Activated B cell treated with CpG ODN at 0.5 μM for 24 hours (primary cell): ENCODE results near the gene KCNJ6. TPM values are rescaled to one million over a fixed set of nuclear protein-coding genes. Genes with fewer than 3 reads are reported as not detected.

Experiments
- ATAC-seq: fragments of 200-7000 bp; cut with Tn5 transposase; one replicate; pipeline ENCODE4 v1.10.0; 2021; ENCODE audit warnings: low read depth, mild to moderate bottlenecking, moderate library complexity
- CTCF ChIA-PET: fragments of 350-600 bp; sonication (Branson Sonifier 250); formaldehyde crosslinking; loops from one replicate; lab custom pipeline; 2021; ENCODE audit warnings: antibody characterized with exemption; lab: Charles Lee
- POLR2A ChIA-PET: fragments of 350-600 bp; sonication (Branson Sonifier 250); formaldehyde crosslinking; loops from one replicate; lab custom pipeline; 2021; ENCODE audit warnings: antibody characterized with exemption; lab: Charles Lee
- DNase-seq: peaks from one replicate; pipeline ENCODE4 v3.0.0; 2022
- H3K27ac Mint-ChIP-seq: one replicate; pipeline ENCODE4 v1.8.0; 2020; ENCODE audit warnings: mixed read lengths
- H3K27me3 Mint-ChIP-seq: one replicate; pipeline ENCODE4 v1.8.0; 2021; ENCODE audit warnings: mixed read lengths
- H3K36me3 Mint-ChIP-seq: one replicate; pipeline ENCODE4 v1.8.0; 2021; ENCODE audit warnings: low read depth, mixed read lengths
- H3K4me1 Mint-ChIP-seq: one replicate; pipeline ENCODE4 v1.8.0; 2021; ENCODE audit warnings: mixed read lengths
- H3K4me3 Mint-ChIP-seq: one replicate; pipeline ENCODE4 v1.8.0; 2020; ENCODE audit warnings: mild to moderate bottlenecking, mixed read lengths
- H3K9me3 Mint-ChIP-seq: one replicate; pipeline ENCODE4 v1.8.0; 2020; ENCODE audit warnings: mixed read lengths
- intact Hi-C: fragments of 100-400 bp; cut with micrococcal nuclease; formaldehyde crosslinking; loops from one replicate; pipeline ENCODE4 v1.15.1; 2024
- total RNA-seq: library from RNA; stranded (reverse); gene quantifications from 2 replicates; pipeline ENCODE4 v1.2.3, GENCODE V29; 2022
- TF ChIP-seq, protein P1 (sequence below): fragments of 200-600 bp; IDR thresholded peaks from one replicate; pipeline ENCODE4 v1.8.0; 2022; ENCODE audit warnings: antibody characterized with exemption, mild to moderate bottlenecking

KCNJ6 gene
- total RNA-seq, 1 donor from 2014 or later = not detected

- Mint-ChIP-seq H3K27ac (no peak overlapping the region), H3K9me3 (no peaks in the 10 kb centered on the region), H3K27me3 (no peaks in the 10 kb centered on the region), H3K4me3 (peak overlapping the region; percentile 93), H3K36me3 (peaks cover 3% of the 10 kb centered on the region), H3K4me1 (peaks cover 25% of the 10 kb centered on the region)
- ChIA-PET CTCF (no interaction called here), POLR2A (interaction anchor here (1.3 to 2.0 kb wide), 3 partner anchors 25 to 1242 kb away, joined by 3 to 15 read pairs (median 7); partner anchors contain the start of genes DYRK1A and MORC3)
- TF ChIP-seq, protein P1, sequence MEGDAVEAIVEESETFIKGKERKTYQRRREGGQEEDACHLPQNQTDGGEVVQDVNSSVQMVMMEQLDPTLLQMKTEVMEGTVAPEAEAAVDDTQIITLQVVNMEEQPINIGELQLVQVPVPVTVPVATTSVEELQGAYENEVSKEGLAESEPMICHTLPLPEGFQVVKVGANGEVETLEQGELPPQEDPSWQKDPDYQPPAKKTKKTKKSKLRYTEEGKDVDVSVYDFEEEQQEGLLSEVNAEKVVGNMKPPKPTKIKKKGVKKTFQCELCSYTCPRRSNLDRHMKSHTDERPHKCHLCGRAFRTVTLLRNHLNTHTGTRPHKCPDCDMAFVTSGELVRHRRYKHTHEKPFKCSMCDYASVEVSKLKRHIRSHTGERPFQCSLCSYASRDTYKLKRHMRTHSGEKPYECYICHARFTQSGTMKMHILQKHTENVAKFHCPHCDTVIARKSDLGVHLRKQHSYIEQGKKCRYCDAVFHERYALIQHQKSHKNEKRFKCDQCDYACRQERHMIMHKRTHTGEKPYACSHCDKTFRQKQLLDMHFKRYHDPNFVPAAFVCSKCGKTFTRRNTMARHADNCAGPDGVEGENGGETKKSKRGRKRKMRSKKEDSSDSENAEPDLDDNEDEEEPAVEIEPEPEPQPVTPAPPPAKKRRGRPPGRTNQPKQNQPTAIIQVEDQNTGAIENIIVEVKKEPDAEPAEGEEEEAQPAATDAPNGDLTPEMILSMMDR = no peak
- DNase-seq (no peak), ATAC-seq (no peak)
- intact Hi-C loops = loop anchor here (2.0 to 5.0 kb wide), 4 partner anchors 50 to 1621 kb away; partner anchors contain the start of genes HLCS and PSMG1
Measured at GRCh38 chr21:37561941-37562919, 354.0 kb downstream of the KCNJ6 start.

GRCh38 chr21:37561506-37561905, 354.8 kb downstream of the KCNJ6 start:
- Mint-ChIP-seq H3K4me1 (peaks cover 29% of the 10 kb centered on the region), H3K36me3 (peaks cover 3% of the 10 kb centered on the region), H3K27me3 (no peaks in the 10 kb centered on the region), H3K9me3 (no peaks in the 10 kb centered on the region), H3K4me3 (no peak overlapping the region), H3K27ac (no peak overlapping the region)
- no peak for DNase-seq
- ChIA-PET CTCF (no interaction called here), POLR2A (no interaction called here)
- TF ChIP-seq, protein P1 = no peak
- intact Hi-C loops = loop anchor here (5.0 kb wide), 3 partner anchors 49 to 594 kb away; partner anchors contain the start of gene HLCS
- ATAC-seq = no peak

DNA sequence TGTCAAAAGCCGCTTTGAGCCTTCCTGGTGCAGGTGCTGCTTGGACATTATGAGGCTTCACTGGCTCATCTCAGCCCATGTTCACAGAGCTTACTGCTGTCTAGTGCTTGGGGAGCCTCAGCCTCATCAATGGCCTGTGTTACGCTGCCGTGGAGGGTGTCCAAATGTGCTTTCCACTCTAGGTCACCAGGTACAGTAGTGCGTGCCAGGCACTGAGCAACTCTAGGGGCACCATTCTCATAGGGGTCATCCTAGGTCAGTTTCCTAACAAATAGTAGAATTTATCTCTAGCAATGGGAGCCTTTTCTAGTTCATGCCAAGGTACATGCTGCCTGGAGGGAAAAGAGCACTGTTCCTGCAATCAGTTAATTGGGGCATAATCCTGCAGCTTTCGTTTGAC, 355.9 kb downstream of the KCNJ6 start:
- CTCF ChIA-PET = no interaction called here
- peaks cover 3% of the 10 kb centered on the region for H3K36me3 Mint-ChIP-seq
- peaks cover 29% of the 10 kb centered on the region for H3K4me1 Mint-ChIP-seq
- H3K4me3 Mint-ChIP-seq = no peak overlapping the region
- POLR2A ChIA-PET = no interaction called here
- ATAC-seq (no peak), DNase-seq (no peak)
- no peaks in the 10 kb centered on the region for H3K27me3 Mint-ChIP-seq
- TF ChIP-seq, protein P1 = no peak
- H3K9me3 Mint-ChIP-seq = no peaks in the 10 kb centered on the region
- no peak overlapping the region for H3K27ac Mint-ChIP-seq
- intact Hi-C loops = loop anchor here (5.0 kb wide), 3 partner anchors 48 to 593 kb away; partner anchors contain the start of gene HLCS

GRCh38 chr21:37558676-37559211, 357.5 kb downstream of the KCNJ6 start:
- TF ChIP-seq, protein P1 = no peak
- Mint-ChIP-seq H3K36me3 (no peaks in the 10 kb centered on the region), H3K4me1 (peaks cover 19% of the 10 kb centered on the region), H3K27ac (no peak overlapping the region), H3K9me3 (no peaks in the 10 kb centered on the region), H3K27me3 (no peaks in the 10 kb centered on the region), H3K4me3 (no peak overlapping the region)
- ChIA-PET POLR2A (no interaction called here), CTCF (no interaction called here)
- no peak for ATAC-seq
- intact Hi-C loops = no loop called here
- DNase-seq = no peak
